ENCODE data around the gene DTNBP1.
"Not testable (repeated sequence)": the region's sequence is repeated elsewhere in the genome, so short reads cannot be mapped to it uniquely, and the experiment has no call there.

Gene DTNBP1

GRCh38 chr6:15555101-15556038, 107.5 kb downstream of the DTNBP1 start:
- no peak for DNase-seq

GRCh38 chr6:15554728-15555100, 108.1 kb downstream of the DTNBP1 start:
- DNase-seq: no peak

GRCh38 chr6:15553736-15554294, 109.0 kb downstream of the DTNBP1 start:
- no peak for DNase-seq

- DNase-seq: no peak
Observed at GRCh38 chr6:15553031-15553430, 109.8 kb downstream of the DTNBP1 start.

GRCh38 chr6:15551798-15552197, 111.0 kb downstream of the DTNBP1 start:
- DNase-seq: no peak

- DNase-seq: no peak
Observed at GRCh38 chr6:15551262-15551661, 111.6 kb downstream of the DTNBP1 start.

- DNase-seq: no peak
Observed at GRCh38 chr6:15550546-15551123, 112.2 kb downstream of the DTNBP1 start.

- no peak for DNase-seq
Observed at GRCh38 chr6:15549371-15549770, 113.5 kb downstream of the DTNBP1 start.

GRCh38 chr6:15547400-15547799, 115.4 kb downstream of the DTNBP1 start:
- no peak for DNase-seq

GRCh38 chr6:15546591-15546990, 116.2 kb downstream of the DTNBP1 start:
- DNase-seq: no peak

GRCh38 chr6:15544321-15544900, 118.4 kb downstream of the DTNBP1 start:
- DNase-seq: no peak

- DNase-seq: not testable (repeated sequence)
Observed at GRCh38 chr6:15543332-15543917, 119.4 kb downstream of the DTNBP1 start.

- DNase-seq: no peak
Observed at GRCh38 chr6:15539722-15540270, 123.0 kb downstream of the DTNBP1 start.

- no peak for DNase-seq
Observed at GRCh38 chr6:15538766-15539495, 123.9 kb downstream of the DTNBP1 start.

GRCh38 chr6:15538106-15538505, 124.7 kb downstream of the DTNBP1 start:
- no peak for DNase-seq

- DNase-seq: no peak
Observed at GRCh38 chr6:15536198-15536955, 126.5 kb downstream of the DTNBP1 start.

GRCh38 chr6:15535495-15536197, 127.2 kb downstream of the DTNBP1 start:
- no peak for DNase-seq

- no peak for DNase-seq
Observed at GRCh38 chr6:15534974-15535373, 127.9 kb downstream of the DTNBP1 start.

- DNase-seq: no peak
Observed at GRCh38 chr6:15533379-15534026, 129.3 kb downstream of the DTNBP1 start.

- no peak for DNase-seq
Observed at GRCh38 chr6:15531973-15532372, 130.9 kb downstream of the DTNBP1 start.

All from stimulated activated CD4-positive, alpha-beta T cell treated with anti-CD3 and anti-CD28 coated beads, Interleukin-4, amount 100 ng/mL, for 24 hours (primary cell).